NCI-H2081 treated with DMSO at 0.1 percent for 48 hours (cell line): ENCODE measurements around the gene C12orf50.
"Not testable (repeated sequence)": the region's sequence is repeated elsewhere in the genome, so short reads cannot be mapped to it uniquely, and the experiment has no call there.

Experiments
- DNase-seq: peaks from one replicate; lab custom pipeline; 2025; lab: John Stamatoyannopoulos, UW

Gene C12orf50, protein sequence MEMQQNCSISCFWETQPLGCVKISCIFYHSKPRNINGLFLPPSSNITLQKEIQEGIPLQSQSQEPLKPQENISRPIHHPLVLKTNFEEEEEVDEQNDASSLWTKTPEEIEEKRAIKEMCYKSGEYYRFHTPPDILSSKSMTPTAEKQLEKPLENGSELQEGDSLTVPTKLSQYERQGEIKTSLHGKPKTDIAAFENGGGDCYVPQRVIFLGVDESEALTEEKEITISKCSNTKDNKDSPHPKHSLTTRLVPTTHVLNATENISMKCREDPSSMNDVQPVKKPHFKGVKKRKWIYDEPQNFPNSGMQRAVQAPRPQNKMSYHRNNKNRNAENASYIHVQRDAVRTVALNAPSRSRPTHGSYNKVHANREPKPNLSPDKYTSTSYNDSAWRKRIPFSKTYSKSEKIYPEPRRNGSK

DNA sequence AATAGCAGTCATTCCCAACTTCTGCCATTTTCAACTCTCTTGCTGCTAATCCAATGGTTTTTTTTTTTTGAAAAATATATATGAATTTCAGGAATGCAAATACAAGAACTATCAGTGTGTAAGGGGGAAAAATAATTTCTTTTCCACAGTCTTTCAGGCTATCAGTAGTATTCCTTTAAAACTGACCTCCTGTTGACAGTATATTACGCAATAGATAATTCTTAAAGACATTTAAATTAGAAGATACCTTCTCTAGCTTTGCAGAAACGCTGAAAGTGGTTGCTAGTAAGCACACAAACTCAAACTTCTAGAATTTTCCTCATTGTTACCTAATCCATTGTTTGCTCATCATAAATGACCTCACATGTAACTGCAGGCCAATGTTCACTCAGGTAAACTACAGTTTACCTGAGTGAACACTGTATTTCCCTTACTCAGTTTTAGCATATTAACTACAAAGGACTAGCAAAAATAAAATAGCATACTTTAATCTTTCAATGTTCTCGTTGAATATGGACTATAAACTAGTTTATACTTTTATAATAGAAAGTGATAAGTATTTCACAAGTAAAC, at the start of gene C12orf50:
Gene C12orf50, minus strand, starts transcription at position 309 of the 573 bp plus-strand sequence. CDS start 2,439 bp downstream, outside the sequence.
- DNase-seq = no peak

DNA sequence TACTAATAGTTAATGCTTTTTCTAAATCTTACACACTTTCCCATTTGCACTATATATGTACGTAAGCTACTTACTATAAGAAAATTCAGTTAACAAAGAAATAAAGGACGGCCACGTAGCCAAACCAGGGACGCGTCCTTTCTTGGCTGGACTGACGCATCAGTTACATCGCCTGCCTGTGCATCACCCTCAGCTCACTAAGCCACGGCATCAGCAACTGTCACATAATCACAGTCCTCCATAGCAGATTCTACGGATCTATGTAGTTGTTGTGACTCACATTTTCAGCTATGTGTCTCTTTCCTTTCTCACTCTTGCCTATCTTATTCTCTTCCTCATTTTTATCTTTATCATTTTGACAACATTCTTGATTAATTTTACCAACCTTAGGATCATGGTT, 38.1 kb upstream of the C12orf50 start:
- no peak for DNase-seq

DNA sequence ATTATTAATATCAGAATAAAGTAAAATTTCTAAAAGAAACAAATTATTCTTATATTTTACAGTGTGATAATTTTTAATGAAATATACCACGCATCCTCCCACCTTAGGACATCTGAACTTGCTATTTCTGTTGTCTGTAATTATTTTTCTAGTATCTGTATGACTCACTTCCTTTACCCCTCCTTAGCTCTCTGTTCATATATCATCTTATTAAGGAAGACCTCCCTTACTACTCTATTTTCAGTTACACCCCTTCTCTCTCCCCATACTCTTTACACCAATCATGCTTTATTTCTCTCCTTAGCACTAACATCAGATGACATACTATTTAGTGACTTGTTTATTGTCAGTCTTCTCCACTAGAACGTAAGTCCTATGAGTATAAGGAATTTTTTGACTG, 34.2 kb upstream of the C12orf50 start:
- DNase-seq = no peak

DNA sequence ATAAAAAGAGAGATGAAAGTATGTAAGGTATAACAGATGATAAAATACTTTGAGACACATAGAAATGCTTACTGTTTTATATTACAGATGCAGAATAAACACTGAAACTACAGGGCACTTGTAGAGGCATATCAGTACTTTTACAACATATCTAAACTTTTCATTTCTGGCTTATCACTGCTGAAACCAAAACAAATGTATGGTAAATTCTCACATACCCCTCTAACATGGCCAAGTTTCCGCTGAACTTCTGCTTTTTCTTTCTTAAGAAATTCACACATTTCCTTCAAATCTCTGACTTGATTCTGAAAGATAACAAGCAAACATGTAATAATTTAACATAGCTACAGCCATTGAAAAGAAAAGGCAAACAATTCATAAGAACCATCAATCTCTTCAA, 33.3 kb upstream of the C12orf50 start:
- no peak for DNase-seq

DNA sequence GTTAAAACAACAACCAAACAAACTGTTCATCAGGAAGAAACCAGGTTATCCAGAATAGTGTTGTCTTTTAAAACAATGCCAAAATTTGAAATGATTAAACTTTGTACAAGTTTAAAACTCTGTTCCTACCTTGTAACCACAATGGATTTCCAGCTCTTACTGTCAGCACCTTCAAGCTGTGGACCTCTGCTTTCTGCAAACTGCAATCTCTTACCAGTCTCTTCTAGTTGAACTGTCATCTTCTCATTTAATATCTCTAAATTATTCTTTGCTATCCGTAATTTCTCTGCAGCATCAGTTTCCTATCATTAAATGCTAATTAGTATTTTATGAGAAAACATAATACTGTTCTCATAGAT, 29.5 kb upstream of the C12orf50 start:
- no peak for DNase-seq

DNA sequence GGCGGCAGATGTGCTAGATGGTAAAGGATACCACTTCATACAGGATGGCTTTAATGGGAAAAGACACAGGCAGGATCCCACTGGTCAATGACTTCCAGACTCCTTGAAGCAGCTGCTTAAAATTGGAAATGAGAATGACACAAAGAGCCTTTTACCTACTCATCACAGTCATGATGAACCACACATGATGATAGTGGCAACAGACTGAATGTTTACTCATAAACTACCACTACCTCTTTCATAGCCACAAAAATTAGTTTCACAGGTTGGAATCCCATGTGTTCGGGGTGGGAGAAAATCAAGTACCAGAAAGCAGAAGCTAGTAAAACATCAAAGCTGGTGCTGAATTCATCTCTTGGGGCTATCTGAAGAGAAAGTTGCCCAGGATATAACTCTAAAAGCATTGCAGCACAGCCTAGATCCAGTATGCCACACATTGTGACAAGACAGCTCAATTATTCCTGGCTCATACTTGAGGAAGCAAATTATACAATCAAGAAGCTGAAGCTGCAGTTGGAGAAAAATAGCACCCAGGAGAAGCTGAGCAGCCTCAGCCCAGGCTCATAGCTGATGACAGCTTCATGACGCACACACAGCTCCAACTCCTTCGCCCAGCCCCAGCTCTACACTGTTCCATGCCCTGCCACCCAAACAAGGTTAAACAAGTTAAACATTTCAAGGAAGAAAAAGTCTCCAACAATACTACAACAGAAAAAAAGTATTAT, 29.0 kb upstream of the C12orf50 start:
- no peak for DNase-seq

DNA sequence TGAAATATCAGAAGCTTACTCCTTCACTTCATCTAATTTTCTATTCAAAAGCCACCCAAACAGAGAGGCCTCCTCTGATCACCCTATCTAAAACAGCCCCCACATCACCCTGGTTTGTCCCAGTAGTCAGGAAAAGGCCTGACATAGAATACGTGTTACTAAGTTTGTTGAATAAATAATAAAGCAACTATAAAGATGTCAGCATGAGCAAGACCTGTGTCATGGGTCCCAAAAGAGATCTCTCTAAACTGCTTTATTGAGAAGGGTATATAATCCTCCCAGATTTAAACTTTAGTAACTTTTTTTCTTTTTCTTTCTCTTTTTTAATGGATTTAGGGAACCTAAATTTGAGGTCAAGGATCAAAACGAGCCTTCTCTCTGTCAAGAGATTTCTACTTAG, 27.4 kb upstream of the C12orf50 start:
- no peak for DNase-seq

DNA sequence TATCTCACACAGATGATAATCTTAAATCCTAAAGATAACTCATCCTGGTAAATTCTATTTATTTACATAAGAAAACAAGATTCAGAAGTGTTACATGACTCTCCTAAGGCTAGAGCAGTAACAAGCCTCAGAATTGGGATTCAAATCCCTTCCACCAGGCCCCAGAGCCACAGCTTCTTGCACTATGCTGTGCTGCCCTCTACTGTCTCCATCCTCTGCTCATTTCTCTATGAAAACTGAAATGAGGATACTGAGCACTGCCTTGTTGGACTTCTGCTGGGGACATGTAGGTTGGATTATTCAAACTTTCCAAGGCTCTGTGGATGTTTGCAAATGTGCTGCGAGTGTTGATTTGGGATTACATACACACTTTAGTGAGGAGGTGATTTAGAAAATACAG, 23.5 kb upstream of the C12orf50 start:
- peak; percentile 9 for DNase-seq

DNA sequence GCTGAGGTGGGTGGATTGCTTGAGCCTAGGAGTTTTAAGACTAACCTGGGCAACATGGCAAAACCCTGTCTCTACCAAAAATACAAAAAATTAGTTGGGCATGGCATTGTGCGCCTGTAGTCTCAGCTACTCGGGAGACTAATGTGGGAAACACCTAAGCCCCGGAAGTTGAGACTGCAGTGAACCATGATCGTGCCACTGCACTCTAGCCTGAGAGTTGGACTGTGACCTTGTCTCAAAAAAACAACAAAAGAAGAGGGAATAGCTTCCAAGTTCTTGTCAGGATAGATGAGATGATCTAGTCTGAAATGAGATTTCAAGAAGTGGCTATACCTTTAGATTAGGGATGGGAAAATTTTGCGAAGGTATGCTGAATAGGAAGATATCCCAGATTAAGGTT, 14.8 kb upstream of the C12orf50 start:
- no peak for DNase-seq

DNA sequence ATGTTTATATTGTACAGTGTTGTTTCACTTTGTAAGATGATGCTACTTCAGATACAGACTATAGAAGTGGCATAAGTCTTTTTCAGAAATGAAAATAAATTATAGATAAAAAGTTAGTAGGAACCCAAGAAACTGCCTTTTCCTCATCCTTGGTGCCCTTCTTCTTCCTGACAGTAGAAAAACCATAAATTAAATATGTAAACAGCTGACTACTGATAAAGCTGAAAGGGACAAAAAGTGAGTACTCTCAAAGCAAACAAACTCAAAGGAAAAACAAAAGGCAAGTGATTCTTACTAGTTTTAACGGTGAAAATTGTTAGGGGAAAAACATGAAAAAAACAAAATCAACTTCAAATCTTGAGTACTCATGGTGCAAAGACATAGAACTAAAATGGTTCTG, 8.6 kb upstream of the C12orf50 start:
- no peak for DNase-seq

DNA sequence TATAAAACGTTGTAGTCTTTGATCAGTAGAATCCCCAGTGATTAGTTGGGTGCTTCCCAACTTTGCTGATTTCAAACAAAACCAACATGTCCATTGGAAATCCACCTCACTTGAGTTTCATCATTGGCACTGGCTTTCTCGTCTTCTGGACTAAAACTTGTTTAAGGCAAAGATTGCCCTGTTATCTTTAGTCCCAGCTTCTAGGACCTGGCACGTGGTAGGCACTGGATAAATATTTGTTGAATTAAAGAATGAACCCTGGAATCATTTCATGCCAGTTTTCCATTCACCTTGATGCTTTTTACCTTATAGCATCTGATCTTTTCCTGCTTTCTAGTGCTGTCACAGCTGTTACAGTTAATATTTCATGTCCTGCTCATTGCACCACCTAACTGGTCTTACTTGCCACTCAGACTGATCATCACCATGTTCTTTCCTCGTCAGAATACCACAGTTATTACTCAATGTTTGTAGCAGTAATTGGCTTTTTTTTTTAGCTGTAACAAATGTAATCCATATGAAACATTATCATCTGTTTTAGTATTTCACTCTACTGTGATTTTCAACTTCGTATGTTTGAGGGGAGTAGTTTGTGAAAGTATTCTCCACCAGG, 7.3 kb upstream of the C12orf50 start:
- DNase-seq = no peak

DNA sequence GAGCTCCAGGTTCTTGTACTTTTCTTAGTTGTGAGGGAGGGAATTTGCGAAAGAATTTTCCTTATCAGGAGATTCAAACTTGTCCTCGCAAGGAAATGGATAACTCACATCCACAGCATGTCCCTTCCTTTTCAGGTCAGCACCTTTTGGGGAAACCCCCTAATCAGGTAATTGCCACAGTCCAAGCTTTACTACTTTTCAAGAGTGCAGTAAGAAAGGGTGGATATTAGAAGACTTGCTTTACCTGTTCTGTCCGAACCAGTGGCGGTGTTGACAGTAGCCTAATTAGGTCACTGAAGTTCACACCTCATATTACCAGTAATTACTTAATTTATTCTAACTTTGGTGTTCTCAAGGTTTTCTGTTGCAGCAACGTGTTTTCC, 6.7 kb upstream of the C12orf50 start:
- DNase-seq = no peak

DNA sequence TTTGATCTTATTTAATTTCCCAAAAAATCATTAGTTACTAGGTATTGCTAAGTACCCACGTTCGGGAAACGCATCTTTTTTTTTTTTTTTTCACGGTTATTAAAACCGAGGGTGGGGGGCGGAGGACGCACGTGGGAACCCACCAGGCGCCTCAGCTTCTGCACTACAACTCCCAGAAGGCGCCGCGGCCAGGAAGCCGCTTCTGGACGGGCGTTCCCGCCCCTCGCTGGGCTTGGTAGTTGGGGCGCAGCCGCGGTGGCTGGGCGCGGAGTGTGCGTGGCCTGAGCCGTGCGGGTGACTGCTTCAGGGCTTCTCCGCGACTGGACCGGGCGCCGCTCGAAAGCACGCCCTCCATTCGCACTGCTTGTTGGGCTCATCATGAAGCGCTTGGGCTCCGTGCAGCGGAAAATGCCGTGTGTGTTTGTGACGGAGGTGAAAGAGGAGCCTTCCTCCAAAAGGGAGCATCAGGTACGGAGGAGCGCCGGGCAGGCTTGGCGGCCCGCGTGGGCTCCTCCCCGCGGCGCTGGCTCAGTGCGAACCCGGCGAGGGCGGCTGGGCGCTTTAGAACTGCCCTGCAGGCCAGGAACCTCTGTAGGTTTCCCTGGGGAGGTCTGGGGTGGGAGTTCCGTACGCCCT, 6.2 kb upstream of the C12orf50 start:
- peak; percentile 71 for DNase-seq

DNA sequence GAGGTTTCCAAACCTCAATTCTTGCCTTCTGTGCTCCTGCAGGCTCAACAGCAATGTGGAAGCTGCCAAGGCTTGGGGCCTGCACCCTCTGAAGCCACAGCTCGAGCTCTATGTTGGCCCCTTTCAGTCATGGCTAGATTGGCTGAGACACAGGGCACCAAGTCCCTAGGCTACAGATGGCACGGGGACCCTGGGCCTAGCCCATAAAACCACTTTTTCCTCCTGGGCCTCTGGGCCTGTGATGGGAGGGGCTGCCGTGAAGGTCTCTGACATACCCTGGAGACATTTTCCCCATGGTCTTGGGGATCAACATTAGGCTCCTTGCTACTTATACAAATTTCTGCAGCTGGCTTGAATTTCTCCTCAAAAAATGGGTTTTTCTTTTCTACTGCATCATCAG, 2.0 kb upstream of the C12orf50 start:
- not testable (repeated sequence) for DNase-seq

DNA sequence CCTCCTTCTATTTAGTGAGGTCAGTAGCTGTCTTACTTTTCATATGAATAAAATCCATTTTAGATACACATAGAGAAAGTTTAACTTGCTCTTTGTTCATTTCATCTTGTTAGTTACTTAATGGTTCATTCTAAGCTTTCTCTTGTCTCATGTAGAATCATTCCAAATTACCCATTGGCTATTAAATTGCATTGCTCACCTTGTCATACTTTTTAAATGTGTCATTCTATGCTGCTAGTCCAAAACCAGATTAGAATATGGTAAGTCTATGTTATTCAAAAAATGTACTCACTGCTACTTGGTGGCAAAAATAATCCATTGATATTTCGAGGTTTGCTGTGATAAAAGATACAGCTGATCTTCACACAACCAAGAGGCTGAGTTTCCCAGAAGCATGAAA, 3.0 kb downstream of the C12orf50 start:
- DNase-seq = no peak

DNA sequence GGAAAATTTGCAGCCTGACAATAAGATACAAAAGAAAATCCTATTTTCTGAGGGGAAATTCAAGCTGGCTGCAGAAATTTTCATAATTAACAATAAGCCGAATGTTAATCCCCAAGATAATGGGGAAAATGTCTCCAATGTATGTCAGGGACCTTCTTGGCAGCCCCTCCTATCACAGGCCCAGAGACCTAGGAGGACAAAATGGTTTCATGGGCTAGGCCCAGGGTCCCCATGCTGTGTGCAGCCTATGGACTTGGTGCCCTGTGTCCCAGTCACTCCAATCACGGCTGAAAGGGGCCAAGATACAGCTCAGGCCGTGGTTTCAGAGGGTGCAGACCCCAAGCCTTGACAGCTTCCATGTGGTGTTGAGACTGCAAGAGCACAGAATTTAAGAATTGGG, 11.2 kb downstream of the C12orf50 start:
- DNase-seq = no peak

DNA sequence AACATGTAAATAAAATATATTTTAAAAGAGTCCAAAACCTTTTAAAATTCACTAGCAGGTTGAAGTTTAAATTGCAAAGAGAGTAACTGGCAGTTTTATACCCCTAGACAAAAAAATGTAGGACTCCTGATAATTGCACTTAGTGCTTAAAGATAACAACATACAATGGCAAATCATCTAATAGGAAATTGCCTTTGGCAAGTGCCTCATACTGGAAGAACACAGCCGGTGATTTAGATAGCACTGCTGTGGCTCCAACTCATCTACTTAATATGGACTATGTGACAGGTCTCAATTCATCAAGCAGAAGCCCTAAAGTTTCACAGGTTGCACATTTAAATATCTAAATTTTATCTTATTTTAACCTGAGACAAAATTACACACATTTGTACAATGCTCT, 13.4 kb downstream of the C12orf50 start:
- DNase-seq = no peak

DNA sequence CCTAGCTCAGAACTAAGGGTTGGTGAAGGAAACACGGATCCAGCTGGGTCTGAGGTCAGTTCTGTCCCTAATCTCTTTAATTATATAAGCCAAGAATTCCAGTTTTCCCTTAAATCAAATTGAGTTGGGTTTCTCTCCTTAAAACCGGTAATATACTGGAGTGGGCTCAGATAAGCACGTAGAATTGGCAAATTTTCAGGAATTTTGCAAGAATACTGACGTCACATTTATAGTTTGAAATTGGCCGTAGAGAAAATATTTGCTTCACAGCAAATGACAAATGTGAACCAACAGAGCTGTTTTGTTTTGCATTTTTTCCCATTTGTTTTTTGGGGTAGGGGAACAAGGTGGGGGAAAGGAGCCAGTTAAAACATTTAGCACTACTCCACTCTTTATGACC, 17.4 kb downstream of the C12orf50 start:
- DNase-seq = no peak

DNA sequence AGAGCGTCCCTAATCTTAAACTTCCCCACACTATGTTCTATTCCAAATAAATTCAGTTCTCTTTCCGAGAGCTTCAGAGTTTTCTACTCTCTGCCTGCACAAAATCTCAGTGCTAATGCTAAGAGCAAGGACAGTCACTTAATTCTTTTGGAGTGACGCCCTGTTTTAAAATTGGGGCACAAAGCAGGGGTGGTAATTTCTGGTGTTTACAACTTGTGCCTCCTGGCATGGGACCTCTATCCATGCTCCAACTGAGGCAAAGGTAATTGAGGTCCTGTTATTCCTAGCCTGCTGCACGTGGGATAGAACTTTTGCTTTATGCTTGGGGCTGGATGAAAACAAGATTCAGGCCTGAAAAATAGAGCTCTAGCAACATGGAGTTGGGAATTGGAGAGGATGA, 22.9 kb downstream of the C12orf50 start:
- DNase-seq = no peak

DNA sequence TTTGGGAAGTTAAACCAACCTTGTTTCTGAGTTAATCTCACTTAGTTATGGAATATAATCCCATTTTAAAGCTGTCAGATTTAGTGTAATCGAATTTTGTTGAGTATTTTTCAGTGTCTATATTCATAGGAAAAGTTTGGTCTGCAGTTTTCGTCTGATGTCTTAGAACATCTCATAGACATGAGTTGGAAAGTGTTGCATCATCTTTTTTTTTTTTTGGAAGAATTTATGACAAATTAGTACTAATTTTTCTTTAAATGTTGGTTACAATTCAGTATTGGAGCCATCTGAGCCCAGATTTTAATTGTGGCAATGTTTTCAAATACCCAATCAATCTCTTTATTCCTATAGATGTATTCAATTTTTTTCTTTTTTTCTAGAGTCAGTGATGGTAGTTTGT, 27.9 kb downstream of the C12orf50 start:
- no peak for DNase-seq

DNA sequence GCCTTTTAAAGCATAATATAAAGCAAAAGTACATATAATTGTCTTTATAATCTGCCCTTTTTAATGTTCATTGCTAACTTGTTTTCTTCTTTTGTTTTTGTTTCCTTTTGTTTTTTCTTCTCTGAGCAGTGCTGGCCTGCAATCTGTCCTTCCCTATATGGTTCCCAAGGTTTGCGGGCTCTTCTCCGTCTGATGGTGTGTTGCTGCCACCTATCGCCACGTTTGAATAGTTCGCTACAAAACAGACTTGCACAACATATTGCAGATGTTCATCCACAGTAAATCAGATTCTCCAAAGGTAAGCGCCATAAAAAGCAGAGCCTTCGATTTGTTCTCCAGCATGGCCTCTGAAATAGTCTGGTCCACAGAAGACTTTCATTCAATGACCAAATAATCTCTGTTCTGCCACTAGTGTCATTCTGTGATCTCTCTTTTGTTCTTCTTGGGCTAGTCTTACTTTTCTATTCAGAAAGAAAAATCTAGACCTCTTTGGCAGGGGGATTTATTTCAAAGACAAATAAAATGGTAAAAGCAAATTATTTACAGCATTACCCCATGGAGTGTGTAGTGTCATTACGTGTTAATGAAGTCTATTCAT, 33.5 kb downstream of the C12orf50 start:
- DNase-seq = peak; percentile 56

DNA sequence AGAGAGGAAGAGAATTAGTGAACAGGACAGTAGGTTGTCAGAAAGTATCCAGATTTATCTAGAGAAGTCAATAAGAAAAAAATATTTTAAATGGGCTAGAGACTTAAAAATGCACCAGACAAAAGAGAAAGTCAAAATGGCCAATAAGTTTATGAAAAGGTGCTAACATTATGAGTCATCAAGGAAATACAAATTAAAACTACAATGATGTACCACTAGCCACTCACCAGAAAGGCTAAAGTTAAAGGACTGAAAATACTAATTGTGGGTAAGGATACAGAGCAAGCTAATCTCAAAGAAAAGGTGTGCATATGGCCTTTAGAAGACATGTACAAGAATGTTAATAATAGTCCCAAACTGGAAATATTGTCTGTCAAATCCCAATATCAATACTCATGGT, 37.7 kb downstream of the C12orf50 start:
- DNase-seq = no peak
